ENCODE results near the gene PPFIBP1.

GRCh38 chr12:27583057-27583797 lies 59.2 kb downstream of the PPFIBP1 start:
- TF ChIP-seq POLR2A (IDR thresholded peaks at IDR 0.05) = no peak
- TF ChIP-seq, protein P1, sequence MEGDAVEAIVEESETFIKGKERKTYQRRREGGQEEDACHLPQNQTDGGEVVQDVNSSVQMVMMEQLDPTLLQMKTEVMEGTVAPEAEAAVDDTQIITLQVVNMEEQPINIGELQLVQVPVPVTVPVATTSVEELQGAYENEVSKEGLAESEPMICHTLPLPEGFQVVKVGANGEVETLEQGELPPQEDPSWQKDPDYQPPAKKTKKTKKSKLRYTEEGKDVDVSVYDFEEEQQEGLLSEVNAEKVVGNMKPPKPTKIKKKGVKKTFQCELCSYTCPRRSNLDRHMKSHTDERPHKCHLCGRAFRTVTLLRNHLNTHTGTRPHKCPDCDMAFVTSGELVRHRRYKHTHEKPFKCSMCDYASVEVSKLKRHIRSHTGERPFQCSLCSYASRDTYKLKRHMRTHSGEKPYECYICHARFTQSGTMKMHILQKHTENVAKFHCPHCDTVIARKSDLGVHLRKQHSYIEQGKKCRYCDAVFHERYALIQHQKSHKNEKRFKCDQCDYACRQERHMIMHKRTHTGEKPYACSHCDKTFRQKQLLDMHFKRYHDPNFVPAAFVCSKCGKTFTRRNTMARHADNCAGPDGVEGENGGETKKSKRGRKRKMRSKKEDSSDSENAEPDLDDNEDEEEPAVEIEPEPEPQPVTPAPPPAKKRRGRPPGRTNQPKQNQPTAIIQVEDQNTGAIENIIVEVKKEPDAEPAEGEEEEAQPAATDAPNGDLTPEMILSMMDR (IDR thresholded peaks at IDR 0.05) = no peak

Measured in lower leg skin (tissue), 3 donors.